ENCODE results near the gene FRMD4A.

- TF ChIP-seq CTCF (IDR thresholded peaks at IDR 0.05) (no peak), POLR2A (IDR thresholded peaks at IDR 0.05) (no peak)
Measured at GRCh38 chr10:14219411-14219810, 111.3 kb downstream of the FRMD4A start.
